ENCODE data around the gene PNPO.

The PNPO gene

GRCh38 chr17:47941246-47942095, at the start of gene PNPO:
Gene PNPO, plus strand, starts transcription at chr17:47941571. Its CDS starts 105 bp downstream, at chr17:47941676.
- DNase-seq (ENCODE audit: low spot score) = peak; percentile 99

GRCh38 chr17:47894498-47895346, 46.6 kb upstream of the PNPO start:
- no peak for DNase-seq (ENCODE audit: low spot score)

- no peak for DNase-seq (ENCODE audit: low spot score)
Measured at GRCh38 chr17:47895347-47895855, 46.0 kb upstream of the PNPO start.

- peak; percentile 100 for DNase-seq (ENCODE audit: low spot score)
Measured at GRCh38 chr17:47895856-47896671, 45.3 kb upstream of the PNPO start, which contains the start of gene SP2. Gene SP2, plus strand, starts transcription at chr17:47896236. Its CDS starts 51 bp downstream, at chr17:47896287.

GRCh38 chr17:47896672-47897490, 44.5 kb upstream of the PNPO start:
- no peak for DNase-seq (ENCODE audit: low spot score)

- DNase-seq (ENCODE audit: low spot score) = no peak
Measured at GRCh38 chr17:47897561-47897960, 43.8 kb upstream of the PNPO start.

- DNase-seq (ENCODE audit: low spot score) = no peak
Measured at GRCh38 chr17:47898241-47898640, 43.1 kb upstream of the PNPO start.

- no peak for DNase-seq (ENCODE audit: low spot score)
Measured at GRCh38 chr17:47899643-47900042, 41.7 kb upstream of the PNPO start.

GRCh38 chr17:47901423-47901822, 39.9 kb upstream of the PNPO start:
- DNase-seq (ENCODE audit: low spot score) = no peak

GRCh38 chr17:47902039-47902744, 39.2 kb upstream of the PNPO start:
- DNase-seq (ENCODE audit: low spot score) = no peak

GRCh38 chr17:47905221-47905733, 36.1 kb upstream of the PNPO start:
- no peak for DNase-seq (ENCODE audit: low spot score)

- no peak for DNase-seq (ENCODE audit: low spot score)
Measured at GRCh38 chr17:47906443-47906842, 34.9 kb upstream of the PNPO start.

GRCh38 chr17:47907932-47908562, 33.3 kb upstream of the PNPO start:
- DNase-seq (ENCODE audit: low spot score) = no peak

- DNase-seq (ENCODE audit: low spot score) = no peak
Measured at GRCh38 chr17:47913050-47913449, 28.3 kb upstream of the PNPO start.

GRCh38 chr17:47914306-47914948, 26.9 kb upstream of the PNPO start:
- DNase-seq (ENCODE audit: low spot score) = no peak

- no peak for DNase-seq (ENCODE audit: low spot score)
Measured at GRCh38 chr17:47915776-47916398, 25.5 kb upstream of the PNPO start.

- DNase-seq (ENCODE audit: low spot score) = no peak
Measured at GRCh38 chr17:47916489-47917208, 24.7 kb upstream of the PNPO start.

- DNase-seq (ENCODE audit: low spot score) = no peak
Measured at GRCh38 chr17:47917581-47917980, 23.8 kb upstream of the PNPO start.
